ENCODE results near the gene IL12B.
"Not testable (repeated sequence)": the region's sequence is repeated elsewhere in the genome, so short reads cannot be mapped to it uniquely, and the experiment has no call there.

The IL12B gene

DNA sequence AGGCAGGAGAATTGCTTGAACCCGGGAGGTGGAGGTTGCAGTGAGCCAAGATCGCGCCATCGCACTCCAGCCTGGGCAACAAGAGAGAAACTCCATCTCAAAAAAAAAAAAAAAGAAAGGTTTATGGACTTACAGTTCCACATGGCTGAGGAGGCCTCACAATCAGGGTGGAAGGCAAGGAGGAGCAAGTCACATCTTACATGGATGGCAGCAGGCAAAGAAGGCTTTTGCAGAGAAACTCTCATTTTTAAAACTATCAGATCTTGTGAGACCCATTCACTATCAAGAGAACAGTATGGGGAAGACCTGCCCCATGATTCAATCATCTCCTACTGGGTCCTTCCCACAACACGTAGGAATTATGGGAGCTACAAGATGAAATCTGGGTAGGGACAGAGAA is 33.0 kb downstream of the IL12B start:
- not testable (repeated sequence) for DNase-seq

GRCh38 chr5:159294921-159295320 is 35.4 kb downstream of the IL12B start:
- DNase-seq = no peak

DNA sequence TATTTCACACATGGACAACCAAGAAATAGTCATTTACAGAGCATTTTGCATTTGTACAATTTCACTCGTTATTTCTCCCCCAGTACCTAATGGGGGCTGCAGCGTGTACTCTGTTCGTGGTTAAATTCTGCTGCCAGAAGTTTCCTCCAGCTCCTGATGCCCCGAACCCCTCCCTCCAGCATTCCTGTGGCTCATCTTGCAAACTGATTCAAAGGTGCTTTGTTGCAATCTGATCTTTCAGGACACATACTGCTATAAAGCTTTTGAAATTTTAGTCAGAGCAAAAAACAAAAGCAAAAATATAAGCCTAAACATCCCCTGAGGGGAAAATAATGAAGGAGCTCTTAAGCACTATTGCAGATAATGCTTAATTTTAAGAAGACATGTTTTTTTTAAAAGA is 39.5 kb downstream of the IL12B start:
- no peak for DNase-seq

DNA sequence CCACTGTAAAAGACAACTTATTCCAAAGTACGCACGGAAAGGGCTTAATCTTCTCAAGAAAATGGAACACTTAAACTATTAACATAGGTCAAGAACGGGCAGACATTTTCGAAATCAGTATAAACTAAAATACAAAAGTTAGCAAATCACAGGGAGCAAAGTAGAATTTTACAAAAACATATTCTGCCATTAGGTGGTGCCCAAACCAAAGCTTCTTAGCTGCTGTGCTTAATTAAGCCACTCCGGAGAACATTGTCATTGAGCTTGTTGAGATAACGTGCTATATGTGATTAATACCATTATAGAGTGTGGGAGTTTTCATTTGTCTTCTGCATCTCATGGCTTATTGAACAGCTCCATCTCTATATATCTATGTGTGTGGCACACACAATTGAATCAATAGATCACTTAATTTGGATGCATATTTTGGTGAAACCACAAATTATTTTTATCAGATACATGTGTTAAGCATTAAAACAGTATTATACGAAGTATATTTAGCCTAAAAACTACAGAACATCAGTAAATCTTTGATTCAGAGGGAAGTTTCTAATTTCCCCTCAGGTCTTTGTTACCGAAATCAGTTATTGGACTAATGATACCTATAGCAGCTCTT is 43.8 kb downstream of the IL12B start:
- DNase-seq = peak in 1 of 56 donors; percentile 14

- DNase-seq = no peak
Measured at GRCh38 chr5:159274676-159275075, 55.6 kb downstream of the IL12B start.

- no peak for DNase-seq
Measured at GRCh38 chr5:159273923-159274322, 56.4 kb downstream of the IL12B start.

DNA sequence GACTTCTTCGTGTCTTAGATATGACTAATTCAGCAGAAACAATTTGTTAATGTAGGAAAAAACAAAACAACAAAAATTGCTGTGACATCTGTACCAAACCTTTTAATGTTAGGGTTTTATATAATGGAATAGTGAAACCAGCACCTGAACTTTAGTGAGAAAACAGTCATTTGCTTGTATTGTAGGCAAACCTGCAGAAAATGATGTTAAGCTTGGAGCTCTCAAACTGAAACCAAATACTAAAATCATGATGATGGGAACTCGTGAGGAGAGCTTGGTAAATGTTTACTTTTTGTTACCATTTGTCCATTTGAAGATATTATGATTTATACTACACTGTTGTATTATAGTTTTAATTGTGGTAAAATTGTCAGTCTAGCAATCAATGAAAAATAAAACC is 60.6 kb downstream of the IL12B start:
- no peak for DNase-seq

GRCh38 chr5:159266764-159267163 is 63.5 kb downstream of the IL12B start:
- DNase-seq = not testable (repeated sequence)

Data from amygdala (tissue), 56 donors.